ENCODE results near the gene GRM3.

GRM3 gene

DNA sequence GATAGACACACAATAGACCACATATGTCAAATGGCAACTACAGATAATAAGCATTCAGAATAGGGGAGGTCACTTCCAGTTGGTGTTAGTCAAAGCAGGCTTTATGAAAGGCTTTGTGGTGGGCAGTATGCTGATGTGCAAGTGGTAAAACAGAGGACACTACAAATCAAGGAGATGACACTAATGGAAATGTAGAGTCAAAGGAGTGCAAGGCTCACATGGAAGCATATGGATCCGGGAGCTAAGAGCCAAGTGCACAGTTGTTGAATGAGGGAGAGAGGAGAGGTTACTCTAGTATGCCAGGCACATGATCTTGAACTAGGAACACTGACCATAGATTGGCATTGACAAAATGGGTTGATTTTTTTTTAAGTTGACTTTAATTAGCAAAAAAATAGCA lies 62.7 kb downstream of the GRM3 start:
- DNase-seq, result no peak

DNA sequence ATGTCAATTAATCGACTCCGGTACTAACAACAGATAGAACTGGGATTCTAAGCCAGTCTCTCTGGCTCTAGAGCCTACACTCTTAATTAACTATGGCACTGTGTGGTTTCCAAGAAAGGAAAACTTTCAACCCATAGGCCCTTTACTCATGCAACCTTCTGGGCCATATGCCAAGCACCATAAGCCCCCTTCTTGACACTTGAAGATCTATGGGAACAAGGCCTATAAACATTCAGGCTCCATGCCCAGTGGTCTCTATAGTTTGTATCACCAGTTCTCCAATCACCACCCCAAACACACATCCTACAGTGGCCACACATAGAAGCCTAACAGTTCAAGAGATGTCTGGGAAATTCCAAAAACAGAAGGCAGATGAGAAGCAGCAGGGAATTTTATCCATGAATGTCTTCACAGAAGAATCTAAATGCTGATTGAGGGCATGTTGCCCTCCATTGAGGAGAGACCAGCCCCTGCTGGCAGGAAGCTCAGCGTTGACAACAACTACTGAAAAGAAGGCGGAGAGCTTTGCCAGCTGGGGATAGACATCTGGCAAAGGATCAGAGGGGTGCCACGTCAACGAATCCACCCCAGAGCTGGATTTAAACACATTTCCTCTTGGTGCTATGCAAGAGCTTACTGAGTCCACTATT lies 64.4 kb downstream of the GRM3 start:
- no peak for DNase-seq

DNA sequence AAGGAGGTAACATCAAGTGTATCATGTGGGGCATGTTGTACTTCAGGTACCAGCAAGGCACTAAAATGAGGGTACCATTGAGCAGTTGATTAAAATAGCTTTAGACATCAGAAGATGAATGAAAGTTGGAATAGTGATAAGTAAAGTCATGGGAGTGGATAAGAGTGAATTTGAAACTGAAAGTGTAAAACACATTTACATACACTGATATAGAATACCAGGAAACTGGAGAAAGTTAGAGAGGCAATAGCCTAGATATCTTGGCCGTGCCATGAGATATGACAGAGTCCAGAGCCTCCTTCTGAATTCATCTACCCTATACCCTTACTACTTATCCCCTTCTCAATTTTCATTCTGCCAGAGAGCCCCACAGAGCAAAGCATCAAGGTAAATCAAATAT lies 76.6 kb downstream of the GRM3 start:
- DNase-seq, result no peak

DNA sequence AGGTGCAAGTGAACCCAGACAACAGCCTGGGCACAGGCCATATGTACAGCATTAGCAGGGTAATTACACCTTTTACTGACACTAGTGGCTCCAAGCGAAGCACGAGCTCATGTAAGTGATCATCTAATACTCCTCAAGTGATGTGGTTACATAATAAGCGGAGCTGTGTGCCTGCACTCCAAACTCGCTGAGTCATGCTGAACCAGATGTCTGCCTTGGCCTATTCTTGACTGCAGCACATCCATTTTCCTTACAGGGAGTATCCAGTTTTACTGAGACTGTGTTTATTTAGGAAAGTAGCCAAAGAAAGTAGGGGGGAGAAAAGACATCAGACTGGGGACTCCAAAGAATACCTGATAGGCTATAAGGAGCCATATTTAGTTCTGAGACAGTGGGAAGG lies 90.1 kb downstream of the GRM3 start:
- no peak for DNase-seq

DNA sequence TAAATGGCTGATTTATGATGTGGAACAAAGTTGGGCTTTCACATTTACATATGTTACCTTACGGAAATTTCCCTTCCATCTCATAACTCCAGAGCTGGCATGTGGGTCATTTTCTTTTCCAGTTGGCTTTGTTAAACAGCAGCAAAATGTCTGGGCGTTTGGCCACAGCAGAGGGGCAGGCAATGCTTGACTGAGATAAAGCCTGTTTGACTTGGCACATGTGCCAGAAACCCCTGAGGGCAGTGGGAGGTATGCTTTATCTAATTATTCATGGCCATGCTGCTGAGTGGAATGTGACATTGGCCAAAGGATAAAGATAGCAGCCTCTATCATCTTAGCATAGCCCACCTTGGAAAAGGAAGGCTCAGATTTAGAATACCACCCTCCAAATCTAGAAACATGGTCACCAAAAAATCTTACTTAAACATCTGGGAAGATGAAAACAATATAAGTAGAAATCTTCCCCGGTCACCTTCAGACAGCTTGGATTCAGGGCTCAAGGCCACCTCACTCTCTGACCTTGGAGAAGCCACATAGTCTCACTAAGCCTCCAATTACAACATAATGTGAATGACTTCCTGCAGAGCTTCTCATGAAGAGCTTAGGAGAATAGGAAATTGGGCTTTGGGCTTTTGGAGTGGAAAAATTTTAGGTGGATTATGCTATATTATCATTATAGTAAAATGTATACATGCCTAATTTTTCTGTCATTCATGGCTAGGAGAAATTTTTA lies 101.5 kb downstream of the GRM3 start:
- DNase-seq, result peak; percentile 12

DNA sequence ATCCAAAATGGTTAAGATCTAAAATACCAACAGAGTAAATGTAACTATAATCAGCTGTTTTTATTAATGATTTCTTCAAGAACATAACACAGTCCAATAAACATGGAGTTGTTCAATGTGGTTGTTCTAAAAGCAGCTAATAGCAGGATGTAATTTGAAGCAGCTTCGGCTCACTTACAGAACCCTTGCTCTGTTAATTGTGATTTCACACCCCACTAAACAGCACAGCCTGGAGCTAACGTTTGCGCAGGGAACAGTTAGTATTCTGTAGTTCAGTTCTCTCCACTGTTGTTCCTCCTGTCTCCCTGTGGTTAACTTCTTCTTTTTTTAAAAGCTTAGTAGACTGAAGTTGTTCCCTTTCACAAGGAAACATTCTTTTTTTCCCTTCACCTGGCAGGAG lies 104.0 kb downstream of the GRM3 start:
- DNase-seq, result peak; percentile 67

DNA sequence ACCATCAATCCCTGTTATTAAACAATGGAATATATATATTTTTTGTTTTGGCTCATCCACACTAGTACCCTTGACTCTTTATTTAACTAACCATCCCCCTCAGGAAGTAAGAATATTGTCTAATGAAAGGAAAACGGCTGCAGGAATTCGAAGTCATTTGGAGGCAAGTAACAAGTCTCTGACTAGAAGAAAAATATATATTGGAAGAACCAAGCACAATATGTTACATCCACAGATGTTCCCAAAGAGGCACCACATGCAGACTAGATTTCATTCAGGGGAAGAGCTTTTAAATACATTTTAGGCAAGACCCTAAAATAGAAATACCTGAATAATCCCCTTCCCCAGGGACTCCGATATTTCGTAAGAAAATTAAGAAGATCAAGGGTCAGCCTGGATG lies 104.5 kb downstream of the GRM3 start:
- no peak for DNase-seq

DNA sequence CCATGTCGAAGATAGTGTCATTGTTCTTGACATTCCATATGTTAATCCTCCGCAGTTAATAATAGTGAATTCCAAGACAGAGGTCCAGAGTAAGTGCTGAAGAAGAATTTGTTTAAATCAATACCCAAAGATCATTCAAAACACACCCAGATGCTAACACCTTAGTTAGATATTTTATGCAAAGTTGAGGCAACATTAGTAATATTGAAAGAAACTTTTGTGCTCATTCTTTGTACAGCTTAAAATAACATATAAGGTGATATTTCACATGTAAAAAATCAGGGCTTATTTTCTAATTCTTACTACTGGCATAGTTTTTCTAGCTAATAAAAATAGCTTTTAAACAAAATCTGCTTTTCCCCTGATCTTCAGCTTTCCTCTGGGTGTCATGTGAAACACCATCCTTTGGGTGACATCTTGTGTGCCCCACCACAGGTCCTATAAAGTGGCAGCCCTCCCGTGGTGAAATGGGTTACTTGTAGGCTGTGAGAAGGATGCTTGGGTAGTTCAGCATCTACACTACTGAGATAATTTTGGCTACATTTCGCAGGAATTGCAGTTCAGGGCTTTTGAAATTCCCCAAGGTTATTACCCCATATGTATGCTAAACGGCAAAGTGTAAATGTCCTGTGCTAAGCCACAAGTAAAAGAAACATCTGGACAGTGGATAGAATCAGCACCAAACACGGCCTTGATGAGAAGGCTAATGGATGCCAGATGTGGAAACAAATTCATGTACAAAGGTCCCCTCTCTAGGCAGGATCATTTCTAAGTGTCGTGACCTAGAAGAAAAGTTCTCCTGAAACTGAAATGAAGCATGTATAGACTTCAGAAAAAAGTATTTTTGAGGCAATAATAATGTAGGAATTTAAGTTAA lies 105.4 kb downstream of the GRM3 start:
- no peak for DNase-seq

DNA sequence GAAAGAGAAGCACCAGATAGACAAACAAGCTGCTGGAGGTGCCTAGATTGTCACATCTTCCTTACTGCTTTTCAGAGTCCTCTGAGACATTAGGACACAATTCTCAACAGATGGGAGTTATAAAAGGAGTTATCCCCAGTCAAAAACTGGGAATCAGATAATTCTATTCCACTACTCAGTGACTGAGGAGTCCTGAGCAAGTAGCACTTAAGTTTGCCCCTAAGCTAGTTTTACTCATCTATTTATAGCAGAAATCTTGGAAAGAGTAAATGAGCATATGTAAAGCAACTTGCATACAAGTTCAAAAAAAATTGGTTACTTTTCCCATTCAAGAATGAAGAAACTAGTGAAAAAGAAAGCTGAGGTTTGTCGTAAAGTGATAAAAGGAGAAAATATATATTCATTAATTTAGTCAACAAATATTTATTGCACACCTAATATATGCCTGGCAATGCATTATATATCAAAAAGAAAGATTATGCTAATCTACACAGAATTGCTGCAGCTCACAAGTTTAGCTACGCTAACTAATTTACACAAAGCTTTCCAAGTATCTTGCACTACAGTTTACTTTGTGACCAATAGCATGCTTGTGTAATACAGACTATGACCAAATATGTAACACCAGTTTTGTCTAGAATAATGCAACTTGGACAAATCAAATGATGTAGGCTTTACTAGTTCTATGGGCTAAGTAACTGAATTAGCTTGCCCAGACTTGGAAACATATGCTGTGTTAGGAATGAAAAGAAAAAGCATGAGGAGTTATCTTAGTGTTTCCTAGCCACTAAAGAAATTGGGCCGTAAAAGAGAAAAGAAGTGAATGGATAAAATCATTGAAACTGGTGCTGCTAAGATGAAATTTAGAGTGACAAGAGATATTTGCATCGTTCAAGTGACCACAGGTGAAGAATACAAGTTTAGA lies 106.3 kb downstream of the GRM3 start:
- no peak for DNase-seq

DNA sequence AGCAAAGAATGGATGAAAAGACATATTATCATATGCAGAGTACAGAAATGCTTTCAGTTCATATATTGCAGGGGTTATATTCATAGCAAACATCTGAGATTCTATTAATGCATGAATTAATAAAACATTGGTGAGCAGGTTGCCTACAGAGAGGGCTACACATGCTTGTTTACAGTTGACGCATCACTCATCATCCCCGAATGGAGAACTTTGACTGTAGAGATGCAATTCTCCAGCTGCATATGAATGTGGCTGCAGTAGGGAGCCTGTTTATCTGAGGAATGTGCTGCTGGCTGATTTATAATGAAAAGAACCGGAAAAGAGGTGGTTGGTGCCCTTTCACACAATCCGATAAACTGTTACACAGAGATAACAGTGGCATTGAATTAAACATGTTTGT lies 116.5 kb downstream of the GRM3 start:
- DNase-seq, result no peak

DNA sequence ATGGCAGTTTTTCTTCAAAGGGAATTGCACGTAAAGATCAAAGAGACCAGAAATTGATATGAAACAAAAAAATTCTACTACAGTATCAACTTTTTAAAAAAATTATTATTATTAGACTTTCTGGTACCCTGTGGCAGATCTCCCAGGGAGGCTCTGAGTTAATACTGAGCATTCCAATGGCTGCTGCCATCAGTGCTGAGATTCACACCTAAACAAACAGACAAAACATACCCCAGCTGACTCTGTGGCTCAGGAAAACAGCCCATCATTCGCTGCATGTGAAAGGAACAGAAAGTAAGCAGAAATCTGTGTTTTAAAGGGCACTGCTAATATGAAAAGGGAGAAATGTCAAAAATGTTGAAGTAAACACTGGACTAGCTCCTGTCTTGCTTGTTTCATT lies 118.4 kb downstream of the GRM3 start:
- DNase-seq, result no peak

DNA sequence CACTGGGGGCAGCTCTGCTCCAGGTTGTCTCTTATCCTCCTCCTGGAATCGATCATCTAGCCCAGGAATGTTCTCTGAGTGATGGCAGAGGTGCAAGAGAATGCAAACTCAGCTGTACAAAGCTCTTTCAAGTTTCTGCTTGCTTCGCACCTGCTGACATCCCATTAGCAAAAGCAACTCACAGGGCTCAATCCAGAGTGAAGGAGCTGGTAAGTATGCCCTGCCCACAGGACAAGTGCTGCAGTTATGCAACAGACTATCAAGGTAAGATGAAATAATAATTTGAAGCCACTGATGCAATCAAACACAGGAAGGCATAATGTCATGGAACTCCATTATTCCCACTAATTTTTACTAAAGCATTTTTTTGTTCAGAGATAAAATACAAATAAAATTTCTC lies 122.2 kb downstream of the GRM3 start:
- no peak for DNase-seq

DNA sequence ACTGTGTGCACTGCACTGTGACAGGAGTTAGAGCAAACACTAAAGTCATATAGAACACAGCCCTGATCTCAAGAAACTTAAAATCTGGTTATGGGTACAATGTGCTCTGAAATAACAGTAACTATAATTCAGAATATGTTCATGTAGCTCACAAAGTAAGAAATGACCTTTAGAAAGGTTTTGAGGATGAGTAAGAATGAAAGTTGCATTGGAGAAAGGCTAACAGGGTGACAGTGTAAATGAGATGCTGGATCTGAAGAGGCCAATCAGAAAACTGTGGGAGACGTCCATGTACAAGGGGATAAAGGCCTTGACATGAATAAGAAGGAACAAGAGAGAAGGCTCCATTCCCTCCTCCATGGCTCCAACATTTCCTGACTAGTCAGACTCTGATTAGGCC lies 124.7 kb downstream of the GRM3 start:
- DNase-seq, result no peak

DNA sequence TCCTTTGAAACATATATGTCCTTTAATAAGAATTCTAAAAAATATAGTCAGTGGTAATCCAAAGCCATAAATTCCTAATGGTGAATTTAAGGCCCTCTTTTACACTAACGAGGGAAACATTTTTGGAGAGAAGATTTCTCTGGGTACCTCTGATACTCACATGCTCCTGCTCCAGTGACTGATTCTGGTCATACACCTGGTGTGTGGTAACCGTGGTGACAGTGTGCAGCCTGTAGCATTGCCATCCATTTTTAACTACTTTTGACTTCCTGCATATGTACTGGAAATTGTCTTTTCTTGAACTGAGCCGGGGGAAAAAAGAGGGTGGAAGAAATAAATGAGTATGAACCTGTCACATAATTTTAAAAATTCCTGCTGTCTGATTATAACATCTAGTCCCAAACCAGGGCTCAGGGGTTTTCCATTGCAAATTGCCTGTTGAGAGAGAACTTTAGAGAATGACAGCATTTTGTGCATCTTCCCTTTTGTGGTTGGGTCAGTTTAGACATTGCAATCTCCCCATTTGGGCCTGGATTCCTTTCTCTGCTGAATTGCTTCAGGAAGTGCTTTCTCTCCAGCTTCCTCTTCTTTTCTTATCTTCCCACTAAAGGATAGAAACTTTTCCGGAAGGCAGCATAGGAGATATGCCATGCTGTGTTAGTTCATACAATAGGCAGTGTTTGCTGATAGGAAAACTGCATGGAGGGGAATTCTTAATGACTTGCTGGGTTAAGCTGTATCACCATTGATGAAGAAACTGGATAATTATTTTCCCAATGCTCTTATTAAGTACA lies 125.5 kb downstream of the GRM3 start:
- no peak for DNase-seq

DNA sequence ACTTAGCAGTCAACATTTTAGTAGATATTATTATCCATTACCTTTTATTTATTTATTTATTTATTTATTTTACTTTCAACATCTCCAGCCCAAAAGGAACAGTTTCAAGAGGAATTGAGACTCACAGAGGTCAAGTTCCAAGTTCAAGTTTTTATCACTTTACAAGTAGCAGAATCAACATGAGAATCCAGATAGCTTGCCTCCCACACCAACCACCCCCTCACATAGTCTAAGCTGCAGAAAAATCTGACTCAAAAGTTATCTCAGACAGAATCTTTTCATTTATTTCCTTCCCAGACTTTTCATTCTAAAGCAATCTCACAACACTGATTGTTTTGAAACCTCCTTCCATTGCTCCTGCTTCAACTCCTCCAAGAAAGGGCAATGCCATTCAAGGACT lies 129.6 kb downstream of the GRM3 start:
- DNase-seq, result no peak

DNA sequence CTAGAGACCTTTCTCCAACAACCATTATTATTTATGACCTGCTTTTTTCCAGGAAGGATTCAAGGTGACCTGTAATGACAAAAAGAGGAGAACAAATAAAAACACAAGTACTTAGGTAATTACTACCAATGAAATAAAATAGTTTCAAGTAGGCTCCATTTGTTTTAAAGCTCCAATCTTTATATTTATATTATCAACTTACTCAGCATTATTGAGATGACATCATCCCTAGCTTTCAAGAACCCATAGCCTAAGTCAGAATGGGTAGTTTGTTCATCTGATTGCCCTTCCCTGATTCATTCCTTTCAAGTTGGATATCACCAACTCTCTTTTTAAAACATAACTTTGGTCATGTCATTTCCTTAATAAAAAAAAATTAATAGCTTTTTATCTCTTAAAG lies 131.5 kb downstream of the GRM3 start:
- no peak for DNase-seq

DNA sequence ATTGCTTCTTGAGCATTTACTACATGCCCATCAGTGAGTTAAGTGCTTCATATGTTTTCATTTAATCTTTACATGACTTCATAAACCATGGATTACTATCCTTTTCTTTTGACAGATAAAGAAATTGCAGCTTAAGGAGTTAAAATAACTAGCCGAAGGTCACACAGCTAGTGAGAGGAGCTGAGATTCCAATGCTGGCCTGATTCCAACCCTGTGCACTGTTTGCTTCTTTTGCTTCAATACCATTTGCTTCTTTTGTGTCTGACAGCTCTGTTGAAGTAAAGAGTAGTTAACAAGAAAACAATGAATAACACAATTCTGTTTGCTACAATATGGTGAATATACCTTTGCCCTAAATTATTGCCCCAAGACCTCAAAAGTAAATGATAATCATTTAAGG lies 132.4 kb downstream of the GRM3 start:
- no peak for DNase-seq

DNA sequence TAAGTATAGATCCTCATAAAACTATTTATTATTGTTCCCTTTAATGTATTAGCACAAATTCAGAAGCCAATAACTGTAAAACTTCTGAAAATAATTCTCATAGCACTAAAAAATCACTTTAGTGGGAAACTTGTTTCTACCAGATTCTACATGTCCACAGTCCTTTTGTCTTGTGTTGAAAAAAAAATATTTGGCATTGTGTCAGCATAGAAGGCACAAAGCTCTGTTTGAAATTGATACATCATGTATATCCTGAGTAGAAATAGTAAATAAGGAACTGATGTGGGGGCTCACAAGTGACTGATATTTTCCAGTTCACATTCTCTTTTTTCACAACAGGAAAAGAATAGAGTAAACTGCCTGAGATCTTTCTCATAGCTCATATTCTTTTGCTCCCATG lies 134.6 kb downstream of the GRM3 start:
- DNase-seq, result no peak

DNA sequence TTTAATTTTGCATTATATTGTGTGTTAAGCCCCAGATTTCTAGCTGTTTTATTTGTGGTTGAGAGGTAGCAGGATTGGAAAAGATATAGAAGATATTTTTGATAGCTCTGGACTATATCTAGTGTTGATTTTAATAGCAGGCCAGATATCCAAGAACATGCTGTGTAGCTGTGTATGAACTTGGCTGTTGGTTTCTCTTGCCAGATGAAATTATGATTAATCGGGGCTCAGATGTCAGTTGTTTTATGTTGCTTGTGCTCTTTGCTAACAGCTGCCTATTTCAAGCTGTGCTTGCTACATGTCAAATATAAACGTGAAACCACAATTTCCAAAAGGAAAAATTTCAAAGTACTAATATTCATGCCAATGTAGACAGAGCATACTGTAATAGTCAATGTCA lies 141.1 kb downstream of the GRM3 start:
- DNase-seq, result no peak

DNA sequence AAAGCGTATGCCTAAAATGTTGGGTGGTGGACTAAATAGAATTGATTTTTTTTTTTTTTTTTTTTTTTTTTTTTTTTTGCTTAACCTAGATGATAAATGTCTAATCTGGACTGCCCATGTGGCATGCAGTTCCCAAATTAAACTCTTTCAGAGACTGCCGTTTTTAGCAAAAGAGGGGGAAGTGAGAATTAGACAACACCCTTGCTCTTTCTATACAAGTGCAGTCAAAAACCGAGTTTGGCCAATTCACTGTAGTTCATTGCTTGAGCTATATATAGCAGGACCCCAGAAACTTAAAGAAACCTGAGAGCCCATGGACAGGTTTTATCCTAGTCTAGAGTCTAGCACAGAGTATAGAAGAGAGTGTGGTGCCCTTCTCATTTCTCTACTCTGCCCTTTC lies 141.9 kb downstream of the GRM3 start:
- no peak for DNase-seq

DNA sequence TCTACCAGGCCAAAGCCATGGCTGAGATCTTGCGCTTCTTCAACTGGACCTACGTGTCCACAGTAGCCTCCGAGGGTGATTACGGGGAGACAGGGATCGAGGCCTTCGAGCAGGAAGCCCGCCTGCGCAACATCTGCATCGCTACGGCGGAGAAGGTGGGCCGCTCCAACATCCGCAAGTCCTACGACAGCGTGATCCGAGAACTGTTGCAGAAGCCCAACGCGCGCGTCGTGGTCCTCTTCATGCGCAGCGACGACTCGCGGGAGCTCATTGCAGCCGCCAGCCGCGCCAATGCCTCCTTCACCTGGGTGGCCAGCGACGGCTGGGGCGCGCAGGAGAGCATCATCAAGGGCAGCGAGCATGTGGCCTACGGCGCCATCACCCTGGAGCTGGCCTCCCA lies 142.7 kb downstream of the GRM3 start:
- no peak for DNase-seq

DNA sequence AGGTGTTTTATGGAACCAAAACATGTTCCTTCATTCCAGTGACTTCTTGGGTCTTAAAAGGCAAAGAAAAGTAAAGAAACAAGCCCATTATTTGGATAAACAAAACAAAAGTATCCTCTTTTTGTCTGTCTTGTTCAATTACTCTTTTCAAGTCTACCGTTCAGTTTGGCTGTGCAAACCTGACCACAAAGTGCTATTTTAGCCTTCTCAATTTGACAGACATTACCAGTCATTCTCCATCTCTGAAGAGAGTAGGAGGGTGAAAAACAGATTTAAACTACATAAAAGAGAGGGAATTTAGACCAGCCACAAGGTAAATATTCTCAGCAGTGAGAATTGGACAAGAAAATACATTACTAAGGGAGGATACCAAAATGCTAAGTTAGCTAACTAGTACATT lies 145.2 kb downstream of the GRM3 start:
- no peak for DNase-seq

Data from eye (tissue), 1 donor.